SU-DHL-6 (cell line): Measurements from ENCODE around the gene BABAM1.

Experiments used
- H2AFZ ChIP-seq: fragments of 200-600 bp; sonication (generic); 2 replicates; pipeline ENCODE4 v1.6.1; 2014; ENCODE audit warnings: low read depth, mild to moderate bottlenecking, moderate library complexity, mixed read lengths, antibody characterized with exemption, low read length; ENCODE audit not compliant: severe bottlenecking
- H3F3A ChIP-seq: fragments of 200-600 bp; shearing (Covaris generic); 2 replicates; pipeline ENCODE4 v1.6.0; 2016; ENCODE audit warnings: antibody characterized with exemption, mild to moderate bottlenecking; ENCODE audit not compliant: insufficient read depth
- H3K27ac ChIP-seq: fragments of 200-600 bp; sonication (generic); 2 replicates; pipeline ENCODE4 v1.5.1; 2016; ENCODE audit warnings: low read depth, mild to moderate bottlenecking, low read length, moderate library complexity, mixed read lengths
- H3K27me3 ChIP-seq: fragments of 200-600 bp; sonication (generic), shearing (Covaris generic); 2 replicates; pipeline ENCODE4 v1.6.0; 2014; ENCODE audit warnings: mild to moderate bottlenecking, low read length
- H3K36me3 ChIP-seq: fragments of 200-600 bp; sonication (generic); 2 replicates; pipeline ENCODE4 v1.6.1; 2014; ENCODE audit warnings: mild to moderate bottlenecking, low read length, mixed read lengths
- H3K4me2 ChIP-seq: fragments of 300-600, 200-600 bp; shearing (Covaris generic), sonication (generic); 2 replicates; pipeline ENCODE4 v1.6.0; 2014; ENCODE audit warnings: low read length, low read depth, mild to moderate bottlenecking; ENCODE audit not compliant: poor library complexity, severe bottlenecking
- H3K4me3 ChIP-seq: fragments of 200-600 bp; sonication (generic); 2 replicates; pipeline ENCODE4 v1.5.1; 2014; ENCODE audit warnings: antibody characterized with exemption, low read length, mild to moderate bottlenecking, mixed read lengths; ENCODE audit not compliant: insufficient read depth, poor library complexity, severe bottlenecking
- H3K79me2 ChIP-seq: fragments of 200-600 bp; sonication (generic); 2 replicates; pipeline ENCODE4 v1.6.1; 2014; ENCODE audit warnings: mild to moderate bottlenecking, low read length, moderate library complexity; ENCODE audit not compliant: insufficient read depth
- H3K9ac ChIP-seq: fragments of 200-600 bp; sonication (generic); 2 replicates; pipeline ENCODE4 v1.7.0; 2014; ENCODE audit warnings: mild to moderate bottlenecking, low read length
- H3K9me2 ChIP-seq: fragments of 200-600 bp; sonication (generic); replicated peaks from 2 replicates; pipeline ENCODE4 v1.6.1; 2014; ENCODE audit warnings: low read length; ENCODE audit not compliant: insufficient read depth
- H3K9me3 ChIP-seq: fragments of 200-600 bp; sonication (generic); 2 replicates; pipeline ENCODE4 v1.6.1; 2014; ENCODE audit warnings: low read length, mixed read lengths; ENCODE audit not compliant: insufficient read depth
- H4K20me1 ChIP-seq: fragments of 200-600 bp; sonication (generic); 2 replicates; pipeline ENCODE4 v1.6.1; 2014; ENCODE audit warnings: low read depth, mild to moderate bottlenecking, antibody characterized with exemption, low read length, moderate library complexity, mixed read lengths
- EZH2phosphoT487 ChIP-seq: fragments of 200-600 bp; sonication (generic), shearing (Covaris generic); conservative IDR thresholded peaks from 2 replicates; pipeline ENCODE4 v1.6.1; 2018; ENCODE audit warnings: mild to moderate bottlenecking, antibody characterized with exemption, low read length, moderate library complexity, mixed read lengths
- TF ChIP-seq, protein P1 (sequence below): fragments of 200-600 bp; sonication (generic); IDR thresholded peaks from one replicate; pipeline ENCODE4 v1.5.1; 2017; ENCODE audit warnings: antibody characterized with exemption, mild to moderate bottlenecking, low read length, moderate library complexity; ENCODE audit not compliant: insufficient read depth, poor library complexity, severe bottlenecking

BABAM1 gene

GRCh38 chr19:17324357-17325114, 57.3 kb downstream of the BABAM1 start:
- Histone ChIP-seq H3K27ac (no peak overlapping the region), H3K4me3 (no peak overlapping the region), H2AFZ (no peak overlapping the region), H3K36me3 (no peaks in the 10 kb centered on the region), H3F3A (peaks cover 3% of the 10 kb centered on the region; the same call in 1 of the 2 replicates), H3K4me2 (no peak overlapping the region), H3K79me2 (no peaks in the 10 kb centered on the region), H3K9me2 (no peaks in the 10 kb centered on the region), H3K9ac (no peak overlapping the region), H4K20me1 (no peaks in the 10 kb centered on the region), H3K27me3 (no peaks in the 10 kb centered on the region), H3K9me3 (no peaks in the 10 kb centered on the region)
- TF ChIP-seq, protein P1, sequence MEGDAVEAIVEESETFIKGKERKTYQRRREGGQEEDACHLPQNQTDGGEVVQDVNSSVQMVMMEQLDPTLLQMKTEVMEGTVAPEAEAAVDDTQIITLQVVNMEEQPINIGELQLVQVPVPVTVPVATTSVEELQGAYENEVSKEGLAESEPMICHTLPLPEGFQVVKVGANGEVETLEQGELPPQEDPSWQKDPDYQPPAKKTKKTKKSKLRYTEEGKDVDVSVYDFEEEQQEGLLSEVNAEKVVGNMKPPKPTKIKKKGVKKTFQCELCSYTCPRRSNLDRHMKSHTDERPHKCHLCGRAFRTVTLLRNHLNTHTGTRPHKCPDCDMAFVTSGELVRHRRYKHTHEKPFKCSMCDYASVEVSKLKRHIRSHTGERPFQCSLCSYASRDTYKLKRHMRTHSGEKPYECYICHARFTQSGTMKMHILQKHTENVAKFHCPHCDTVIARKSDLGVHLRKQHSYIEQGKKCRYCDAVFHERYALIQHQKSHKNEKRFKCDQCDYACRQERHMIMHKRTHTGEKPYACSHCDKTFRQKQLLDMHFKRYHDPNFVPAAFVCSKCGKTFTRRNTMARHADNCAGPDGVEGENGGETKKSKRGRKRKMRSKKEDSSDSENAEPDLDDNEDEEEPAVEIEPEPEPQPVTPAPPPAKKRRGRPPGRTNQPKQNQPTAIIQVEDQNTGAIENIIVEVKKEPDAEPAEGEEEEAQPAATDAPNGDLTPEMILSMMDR = no peak
- no peak for TF ChIP-seq EZH2phosphoT487

DNA sequence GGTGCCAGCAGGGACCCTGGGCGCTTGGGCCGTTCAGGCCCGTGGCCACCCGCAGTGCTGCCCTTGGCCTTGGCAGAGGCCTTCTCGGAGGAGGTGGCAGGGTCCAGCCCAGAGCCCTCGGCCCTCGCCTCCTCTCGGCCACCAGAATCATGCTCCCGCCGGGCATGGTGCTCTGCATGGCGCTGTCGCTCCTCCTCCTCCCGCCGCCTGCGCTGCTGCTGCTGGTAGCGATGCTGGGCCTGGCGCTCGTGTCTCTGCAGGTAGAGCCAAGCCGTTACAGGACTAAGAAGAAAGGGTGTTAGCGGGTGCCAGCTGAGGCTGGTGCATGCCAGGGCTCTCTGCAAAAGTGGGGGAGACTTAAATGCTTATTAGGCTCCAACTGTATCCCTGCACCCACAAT, 57.9 kb downstream of the BABAM1 start:
- H4K20me1 ChIP-seq = no peaks in the 10 kb centered on the region
- peaks cover 3% of the 10 kb centered on the region; the same call in 1 of the 2 replicates for H3F3A ChIP-seq
- H3K79me2 ChIP-seq = no peaks in the 10 kb centered on the region
- H3K36me3 ChIP-seq = no peaks in the 10 kb centered on the region
- no peak overlapping the region for H3K4me3 ChIP-seq
- H3K27me3 ChIP-seq = no peaks in the 10 kb centered on the region
- TF ChIP-seq, protein P1 = no peak
- TF ChIP-seq EZH2phosphoT487 = no peak
- no peak overlapping the region for H3K4me2 ChIP-seq
- no peak overlapping the region for H3K9ac ChIP-seq
- H2AFZ ChIP-seq = no peak overlapping the region
- no peaks in the 10 kb centered on the region for H3K9me3 ChIP-seq
- H3K9me2 ChIP-seq = no peaks in the 10 kb centered on the region
- no peak overlapping the region for H3K27ac ChIP-seq

GRCh38 chr19:17325881-17326594, 58.8 kb downstream of the BABAM1 start:
- Histone ChIP-seq H3K9me2 (no peaks in the 10 kb centered on the region), H3K9me3 (no peaks in the 10 kb centered on the region), H3K79me2 (no peaks in the 10 kb centered on the region), H3K27ac (no peak overlapping the region), H3K9ac (no peak overlapping the region), H3K4me2 (no peak overlapping the region), H4K20me1 (no peaks in the 10 kb centered on the region), H3K36me3 (no peaks in the 10 kb centered on the region), H3F3A (peaks cover 3% of the 10 kb centered on the region; the same call in 1 of the 2 replicates), H3K4me3 (no peak overlapping the region), H2AFZ (no peak overlapping the region), H3K27me3 (no peaks in the 10 kb centered on the region)
- TF ChIP-seq, protein P1 = no peak
- TF ChIP-seq EZH2phosphoT487 = no peak
